ENCODE measurements around the gene PARP9. TPM values are rescaled to one million over a fixed set of nuclear protein-coding genes. Genes with fewer than 3 reads are reported as not detected.

PARP9 gene
- total RNA-seq, 1 donor from 2014 or later, result 1.0 TPM

- Mint-ChIP-seq H3K4me3 (no peak overlapping the region), H3K27me3 (ENCODE audit: insufficient read depth, low read depth) (peaks cover 2% of the 10 kb centered on the region), H3K36me3 (no peaks in the 10 kb centered on the region), H3K4me1 (no peaks in the 10 kb centered on the region), H3K9me3 (no peaks in the 10 kb centered on the region), H3K27ac (no peak overlapping the region)
- no peaks in the 10 kb centered on the region for H3F3A ChIP-seq (ENCODE audit: low read depth)
- no peaks in the 10 kb centered on the region for H3K9me3 ChIP-seq (ENCODE audit: low read depth)
- no peak overlapping the region for H3K4me3 ChIP-seq
- H3K9ac ChIP-seq, result no peak overlapping the region
- H3K4me2 ChIP-seq, result no peak overlapping the region
- no peak overlapping the region for H2AFZ ChIP-seq (replicated peaks)
- H3K36me3 ChIP-seq, result no peaks in the 10 kb centered on the region
- DNase-seq (ENCODE audit: low spot score), result no peak
- no peak for TF ChIP-seq EZH2 (IDR thresholded peaks at IDR 0.05)
- TF ChIP-seq, protein P1, sequence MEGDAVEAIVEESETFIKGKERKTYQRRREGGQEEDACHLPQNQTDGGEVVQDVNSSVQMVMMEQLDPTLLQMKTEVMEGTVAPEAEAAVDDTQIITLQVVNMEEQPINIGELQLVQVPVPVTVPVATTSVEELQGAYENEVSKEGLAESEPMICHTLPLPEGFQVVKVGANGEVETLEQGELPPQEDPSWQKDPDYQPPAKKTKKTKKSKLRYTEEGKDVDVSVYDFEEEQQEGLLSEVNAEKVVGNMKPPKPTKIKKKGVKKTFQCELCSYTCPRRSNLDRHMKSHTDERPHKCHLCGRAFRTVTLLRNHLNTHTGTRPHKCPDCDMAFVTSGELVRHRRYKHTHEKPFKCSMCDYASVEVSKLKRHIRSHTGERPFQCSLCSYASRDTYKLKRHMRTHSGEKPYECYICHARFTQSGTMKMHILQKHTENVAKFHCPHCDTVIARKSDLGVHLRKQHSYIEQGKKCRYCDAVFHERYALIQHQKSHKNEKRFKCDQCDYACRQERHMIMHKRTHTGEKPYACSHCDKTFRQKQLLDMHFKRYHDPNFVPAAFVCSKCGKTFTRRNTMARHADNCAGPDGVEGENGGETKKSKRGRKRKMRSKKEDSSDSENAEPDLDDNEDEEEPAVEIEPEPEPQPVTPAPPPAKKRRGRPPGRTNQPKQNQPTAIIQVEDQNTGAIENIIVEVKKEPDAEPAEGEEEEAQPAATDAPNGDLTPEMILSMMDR (IDR thresholded peaks at IDR 0.05), result no peak
- H4K20me1 ChIP-seq (ENCODE audit: low read depth), result no peaks in the 10 kb centered on the region
- no peaks in the 10 kb centered on the region for H3K27me3 ChIP-seq
- no peaks in the 10 kb centered on the region for H3K79me2 ChIP-seq (ENCODE audit: low read depth)
- no peaks in the 10 kb centered on the region for H3K4me1 ChIP-seq
- no peak overlapping the region for H3K27ac ChIP-seq
Observed at GRCh38 chr3:122602011-122602710, 38.1 kb upstream of the PARP9 start.

DNA sequence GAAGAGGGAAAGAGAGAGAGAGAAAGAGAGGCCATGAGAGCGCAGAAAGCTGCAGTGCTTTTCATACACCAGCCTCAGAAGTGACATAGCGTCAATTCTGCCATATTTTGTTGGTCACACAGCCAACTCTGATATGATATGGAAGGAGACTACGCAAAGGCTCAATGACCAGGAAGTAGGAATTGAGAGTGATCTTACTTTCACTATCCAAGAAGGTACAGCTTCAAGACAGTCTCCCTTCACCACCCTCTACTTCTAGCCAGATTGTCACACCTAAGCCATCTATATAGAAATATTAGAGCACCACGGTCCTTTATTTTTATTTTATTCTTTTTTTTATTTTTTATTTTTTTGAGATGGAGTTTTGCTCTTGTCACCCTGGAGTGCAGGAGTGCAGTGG is 34.5 kb upstream of the PARP9 start:
- Histone ChIP-seq H3K4me2 (no peak overlapping the region), H3K4me3 (no peak overlapping the region), H3K27ac (no peak overlapping the region), H4K20me1 (ENCODE audit: low read depth) (no peaks in the 10 kb centered on the region), H3K36me3 (no peaks in the 10 kb centered on the region), H3K27me3 (no peaks in the 10 kb centered on the region), H2AFZ (replicated peaks) (no peak overlapping the region), H3K4me1 (no peaks in the 10 kb centered on the region), H3K9me3 (ENCODE audit: low read depth) (no peaks in the 10 kb centered on the region), H3F3A (ENCODE audit: low read depth) (no peaks in the 10 kb centered on the region), H3K79me2 (ENCODE audit: low read depth) (no peaks in the 10 kb centered on the region), H3K9ac (no peak overlapping the region)
- Mint-ChIP-seq H3K27me3 (ENCODE audit: insufficient read depth, low read depth) (no peaks in the 10 kb centered on the region), H3K36me3 (no peaks in the 10 kb centered on the region), H3K4me3 (no peak overlapping the region), H3K9me3 (no peaks in the 10 kb centered on the region), H3K4me1 (no peaks in the 10 kb centered on the region), H3K27ac (no peak overlapping the region)
- TF ChIP-seq EZH2 (IDR thresholded peaks at IDR 0.05) (no peak), EZH2phosphoT487 (IDR thresholded peaks at IDR 0.05) (no peak)
- TF ChIP-seq, protein P1 (IDR thresholded peaks at IDR 0.05), result no peak
- DNase-seq (ENCODE audit: low spot score), result no peak

- H3K27me3 ChIP-seq, result no peaks in the 10 kb centered on the region
- no peaks in the 10 kb centered on the region for H4K20me1 ChIP-seq (ENCODE audit: low read depth)
- Mint-ChIP-seq H3K9me3 (no peaks in the 10 kb centered on the region), H3K4me3 (no peak overlapping the region), H3K27me3 (ENCODE audit: insufficient read depth, low read depth) (no peaks in the 10 kb centered on the region), H3K4me1 (no peaks in the 10 kb centered on the region), H3K36me3 (no peaks in the 10 kb centered on the region), H3K27ac (no peak overlapping the region)
- no peaks in the 10 kb centered on the region for H3K36me3 ChIP-seq
- no peak overlapping the region for H2AFZ ChIP-seq (replicated peaks)
- no peak overlapping the region for H3K27ac ChIP-seq
- no peaks in the 10 kb centered on the region for H3K9me3 ChIP-seq (ENCODE audit: low read depth)
- H3K9ac ChIP-seq, result no peak overlapping the region
- DNase-seq (ENCODE audit: low spot score), result no peak
- no peaks in the 10 kb centered on the region for H3F3A ChIP-seq (ENCODE audit: low read depth)
- no peak overlapping the region for H3K4me2 ChIP-seq
- no peaks in the 10 kb centered on the region for H3K79me2 ChIP-seq (ENCODE audit: low read depth)
- TF ChIP-seq, protein P1 (IDR thresholded peaks at IDR 0.05), result no peak
- TF ChIP-seq EZH2 (IDR thresholded peaks at IDR 0.05), result no peak
- TF ChIP-seq EZH2phosphoT487 (IDR thresholded peaks at IDR 0.05), result no peak
- H3K4me3 ChIP-seq, result no peak overlapping the region
- no peaks in the 10 kb centered on the region for H3K4me1 ChIP-seq
Observed at GRCh38 chr3:122598151-122598550, 34.1 kb upstream of the PARP9 start.

Measured in neural progenitor cell (in vitro differentiated cells).